Neuronal stem cell (in vitro differentiated cells): ENCODE measurements around the gene AHCYL2.

Source experiments
- DNase-seq: peaks from one replicate; pipeline ENCODE4 v3.0.0-alpha.2; 2013; ENCODE audit warnings: low spot score
- H2AFZ ChIP-seq: one replicate; pipeline ENCODE4 v1.6.1; 2013; ENCODE audit warnings: mild to moderate bottlenecking, low read length, inconsistent platforms
- H2AK5ac ChIP-seq: 2 replicates; pipeline ENCODE4 v1.6.1; 2013; ENCODE audit warnings: low read depth, mild to moderate bottlenecking, inconsistent platforms, low read length, moderate library complexity, mixed read lengths
- H2BK120ac ChIP-seq: 2 replicates; pipeline ENCODE4 v1.6.1; 2013; ENCODE audit warnings: low read depth, mild to moderate bottlenecking, inconsistent platforms, low read length, moderate library complexity, mixed read lengths
- H2BK12ac ChIP-seq: one replicate; pipeline ENCODE4 v1.6.1; 2013; ENCODE audit warnings: low read length, inconsistent platforms
- H2BK15ac ChIP-seq: 2 replicates; pipeline ENCODE4 v1.6.1; 2013; ENCODE audit warnings: mild to moderate bottlenecking, low read length, inconsistent platforms, mixed read lengths
- H2BK5ac ChIP-seq: one replicate; pipeline ENCODE4 v1.6.1; 2013; ENCODE audit warnings: inconsistent platforms, mild to moderate bottlenecking, low read length, moderate library complexity
- H3K14ac ChIP-seq: one replicate; pipeline ENCODE4 v1.6.1; 2013; ENCODE audit warnings: low read length, inconsistent platforms
- H3K18ac ChIP-seq: 2 replicates; pipeline ENCODE4 v1.6.1; 2013; ENCODE audit warnings: low read length, inconsistent platforms
- H3K23ac ChIP-seq: 2 replicates; pipeline ENCODE4 v1.6.1; 2013; ENCODE audit warnings: low read depth, mild to moderate bottlenecking, mixed read lengths, low read length, inconsistent platforms; ENCODE audit not compliant: poor library complexity
- H3K27ac ChIP-seq: replicated peaks from 3 replicates; pipeline ENCODE4 v1.5.1; 2013; ENCODE audit warnings: low read length, inconsistent platforms
- H3K27me3 ChIP-seq, 3 experiments: 2 replicates each; pipeline ENCODE4 v1.6.1; 2013; ENCODE audit warnings: low read length in 3 of 3, mild to moderate bottlenecking in 2 of 3, inconsistent platforms in 1 of 3, low read depth in 1 of 3, mixed read lengths in 1 of 3, moderate library complexity in 1 of 3; ENCODE audit not compliant: control insufficient read depth in 3 of 3, insufficient read depth in 3 of 3
- H3K36me3 ChIP-seq, 2 donors: replicated peaks in 1 of 2; 2 replicates each; pipeline ENCODE4 v1.6.1; 2013; ENCODE audit warnings: low read length in 2 of 2; ENCODE audit not compliant: control insufficient read depth in 2 of 2, insufficient read depth in 2 of 2
- H3K4ac ChIP-seq: 2 replicates; pipeline ENCODE4 v1.6.1; 2013; ENCODE audit warnings: inconsistent platforms, mild to moderate bottlenecking, low read length, moderate library complexity
- H3K4me1 ChIP-seq, 2 donors: 1 replicate in 1 of 2; 2 replicates in 1 of 2; pipeline ENCODE4 v1.6.1; 2013; ENCODE audit warnings: low read length in 2 of 2, low read depth in 1 of 2; ENCODE audit not compliant: control insufficient read depth in 2 of 2, insufficient read depth in 1 of 2
- H3K4me2 ChIP-seq: one replicate; pipeline ENCODE4 v1.6.1; 2013; ENCODE audit warnings: mild to moderate bottlenecking, low read length, inconsistent platforms; ENCODE audit not compliant: insufficient read depth, poor library complexity, severe bottlenecking
- H3K4me3 ChIP-seq, 2 donors: 2 replicates each; pipeline ENCODE4 v1.5.1; 2013; ENCODE audit warnings: low read length in 2 of 2, mild to moderate bottlenecking in 2 of 2, inconsistent platforms in 1 of 2, moderate library complexity in 1 of 2
- H3K79me1 ChIP-seq: one replicate; pipeline ENCODE4 v1.6.1; 2013; ENCODE audit warnings: low read depth, mild to moderate bottlenecking, inconsistent platforms, low read length, moderate library complexity
- H3K9ac ChIP-seq: one replicate; pipeline ENCODE4 v1.6.1; 2013; ENCODE audit warnings: mild to moderate bottlenecking, low read depth, low read length, inconsistent platforms; ENCODE audit not compliant: poor library complexity
- H3K9me3 ChIP-seq, 2 donors: replicated peaks in 1 of 2; 2 replicates each; pipeline versions ENCODE3 to v1.6.1; 2013; ENCODE audit warnings: low read length in 2 of 2, mild to moderate bottlenecking in 2 of 2, inconsistent platforms in 1 of 2, low read depth in 1 of 2, mixed read lengths in 1 of 2, moderate library complexity in 1 of 2; ENCODE audit not compliant: control insufficient read depth in 2 of 2, insufficient read depth in 1 of 2
- H4K8ac ChIP-seq: one replicate; pipeline ENCODE4 v1.6.1; 2013; ENCODE audit warnings: low read depth, mild to moderate bottlenecking, inconsistent platforms, low read length, moderate library complexity
- H4K91ac ChIP-seq: one replicate; pipeline ENCODE4 v1.6.1; 2013; ENCODE audit warnings: low read length, low read depth, mild to moderate bottlenecking, inconsistent platforms; ENCODE audit not compliant: poor library complexity
- WGBS, 2 donors: extraction: QIAGEN DNeasy Blood & Tissue Kit; methylation state at CpG; one replicate each; pipeline ENCODE4 v1.1.7; 2013; ENCODE audit warnings: missing lambda C conversion rate in 2 of 2, mixed read lengths in 1 of 2; ENCODE audit not compliant: insufficient read length in 2 of 2, insufficient replicate concordance in 1 of 2; ENCODE audit errors: extremely low coverage in 2 of 2; 5-methylcytosine and 5-hydroxymethylcytosine counted together

Gene AHCYL2

GRCh38 chr7:129313282-129313681 lies 88.5 kb downstream of the AHCYL2 start:
- Histone ChIP-seq H3K27ac (no peak overlapping the region), H4K8ac (no peak overlapping the region), H3K79me1 (no peaks in the 10 kb centered on the region), H4K91ac (no peak overlapping the region), H3K4me3 (no peak overlapping the region), H3K4ac (no peak overlapping the region), H3K9ac (no peak overlapping the region), H2AFZ (no peak overlapping the region), H2BK15ac (no peak overlapping the region), H2BK120ac (no peak overlapping the region), H3K18ac (no peak overlapping the region), H3K9me3 (no peaks in the 10 kb centered on the region), H2BK5ac (no peak overlapping the region), H3K14ac (no peak overlapping the region), H3K27me3 (no peaks in the 10 kb centered on the region), H2BK12ac (no peak overlapping the region), H3K36me3 (peaks cover 0 to 5% of the 10 kb centered on the region in 2 donors), H3K4me2 (no peak overlapping the region), H3K23ac (no peak overlapping the region), H2AK5ac (no peak overlapping the region), H3K4me1 (peaks cover 0 to 2% of the 10 kb centered on the region in 2 donors)
- DNase-seq, result no peak
- WGBS, 2 donors, result no CpG with 5 or more reads among the region's 3 CpGs

GRCh38 chr7:129315960-129316359 lies 91.1 kb downstream of the AHCYL2 start:
- peaks cover 0 to 9% of the 10 kb centered on the region in 2 donors for H3K36me3 ChIP-seq
- H2BK5ac ChIP-seq, result no peak overlapping the region
- H3K79me1 ChIP-seq, result no peaks in the 10 kb centered on the region
- no peak overlapping the region for H4K8ac ChIP-seq
- no peak overlapping the region for H2BK15ac ChIP-seq
- no peak overlapping the region for H3K4me2 ChIP-seq
- no peak overlapping the region for H3K4me3 ChIP-seq
- H3K18ac ChIP-seq, result no peak overlapping the region
- H3K4me1 ChIP-seq, result peaks cover 0 to 2% of the 10 kb centered on the region in 2 donors
- no peak for DNase-seq
- no peak overlapping the region for H3K9ac ChIP-seq
- no peak overlapping the region for H2BK12ac ChIP-seq
- H2AFZ ChIP-seq, result no peak overlapping the region
- no peak overlapping the region for H3K27ac ChIP-seq
- no peaks in the 10 kb centered on the region for H3K9me3 ChIP-seq
- H2AK5ac ChIP-seq, result no peak overlapping the region
- no peak overlapping the region for H3K4ac ChIP-seq
- H4K91ac ChIP-seq, result no peak overlapping the region
- no peak overlapping the region for H3K14ac ChIP-seq
- H2BK120ac ChIP-seq, result no peak overlapping the region
- WGBS, 2 donors, result no CpG with 5 or more reads among the region's 2 CpGs
- no peaks in the 10 kb centered on the region for H3K27me3 ChIP-seq
- H3K23ac ChIP-seq, result no peak overlapping the region

GRCh38 chr7:129317450-129317849 lies 92.6 kb downstream of the AHCYL2 start:
- Histone ChIP-seq H3K23ac (no peak overlapping the region), H2AK5ac (no peak overlapping the region), H3K18ac (no peak overlapping the region), H2BK12ac (no peak overlapping the region), H3K4ac (no peak overlapping the region), H3K79me1 (no peaks in the 10 kb centered on the region), H2BK15ac (no peak overlapping the region), H3K27me3 (no peaks in the 10 kb centered on the region), H3K4me3 (no peak overlapping the region), H2BK5ac (no peak overlapping the region), H3K14ac (no peak overlapping the region), H3K9me3 (peaks cover 0 to under 1% of the 10 kb centered on the region in 2 donors), H3K9ac (no peak overlapping the region), H3K36me3 (peaks cover 0 to 14% of the 10 kb centered on the region in 2 donors), H3K4me2 (no peak overlapping the region), H4K91ac (no peak overlapping the region), H3K4me1 (peaks cover 0 to 2% of the 10 kb centered on the region in 2 donors), H4K8ac (no peak overlapping the region), H2AFZ (no peak overlapping the region), H3K27ac (no peak overlapping the region), H2BK120ac (no peak overlapping the region)
- no CpG with 5 or more reads among the region's 2 CpGs for WGBS, 2 donors
- no peak for DNase-seq

GRCh38 chr7:129327076-129327475 lies 102.2 kb downstream of the AHCYL2 start:
- H3K79me1 ChIP-seq, result no peaks in the 10 kb centered on the region
- no CpG with 5 or more reads among the region's 1 CpG for WGBS, 2 donors
- no peak overlapping the region for H3K4me2 ChIP-seq
- no peak for DNase-seq
- peaks cover 0 to 22% of the 10 kb centered on the region in 2 donors for H3K36me3 ChIP-seq
- H2BK15ac ChIP-seq, result no peak overlapping the region
- no peak overlapping the region for H3K14ac ChIP-seq
- peaks cover 0 to 31% of the 10 kb centered on the region in 2 donors for H3K9me3 ChIP-seq
- H3K23ac ChIP-seq, result no peak overlapping the region
- no peak overlapping the region for H3K18ac ChIP-seq
- no peak overlapping the region for H2BK120ac ChIP-seq
- H2AK5ac ChIP-seq, result no peak overlapping the region
- no peak overlapping the region for H3K4ac ChIP-seq
- no peak overlapping the region for H2BK12ac ChIP-seq
- no peak overlapping the region for H3K4me3 ChIP-seq
- no peaks in the 10 kb centered on the region for H3K4me1 ChIP-seq
- H3K27me3 ChIP-seq, result no peaks in the 10 kb centered on the region
- H3K9ac ChIP-seq, result no peak overlapping the region
- no peak overlapping the region for H4K8ac ChIP-seq
- no peak overlapping the region for H4K91ac ChIP-seq
- no peak overlapping the region for H3K27ac ChIP-seq
- no peak overlapping the region for H2BK5ac ChIP-seq
- no peak overlapping the region for H2AFZ ChIP-seq
